ENCODE data around the gene WDR33. TPM values are rescaled to one million over a fixed set of nuclear protein-coding genes. Genes with fewer than 3 reads are reported as not detected.
A peak's percentile ranks its signal among the peaks of the same experiment; 100 is the strongest.

Gene WDR33
- total and polyA plus RNA-seq, 9 of the 15 experiments (the other 6 are each of a cell fraction or from before 2014, with no cell fraction given) = 24.2 to 57.4 (median 38.4) TPM

DNA sequence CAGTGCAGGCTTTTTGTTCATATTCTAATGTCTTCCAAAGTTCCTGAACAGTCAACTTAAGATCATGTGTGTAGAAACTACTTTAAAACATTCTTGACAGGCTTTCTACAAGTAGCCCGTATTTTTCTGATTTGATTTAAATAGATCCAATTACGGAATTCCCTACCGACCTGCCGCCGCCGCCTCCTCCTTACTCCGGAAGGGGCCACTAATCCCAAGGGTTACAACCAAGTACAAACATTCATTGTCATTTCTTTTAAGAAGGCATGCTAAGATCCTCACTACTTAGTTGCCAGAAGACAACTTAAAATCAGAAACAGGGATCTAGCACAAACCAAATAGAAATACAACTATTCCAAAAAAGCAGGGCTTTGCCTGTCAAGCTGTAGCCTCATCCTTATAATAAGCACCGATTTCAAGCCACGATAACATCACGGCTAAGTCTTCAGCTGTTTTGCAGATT is 784 bp downstream of the WDR33 start:
- Histone ChIP-seq H3K36me3 (ENCODE audit: control insufficient read depth, insufficient read depth, low read length) (peaks cover 13% of the 10 kb centered on the region; the same call in 2 of the 3 replicates), H2AFZ (ENCODE audit: low read depth, low read length) (peak overlapping the region; percentile 97)
- TF ChIP-seq THRB (CRISPR knock-in tag; conservative IDR thresholded peaks at IDR 0.05) (no peak), ZNF57 (CRISPR knock-in tag; IDR thresholded peaks at IDR 0.05) (no peak), E2F6 (IDR thresholded peaks at IDR 0.05; ENCODE audit: borderline replicate concordance in 1 of 2, extremely low read depth in 1 of 2, insufficient read depth in 1 of 2, insufficient read length in 1 of 2, low read depth in 1 of 2, low read length in 1 of 2, poor library complexity in 1 of 2, severe bottlenecking in 1 of 2) (peak in 1 of 2 experiments; percentile 0), ELF4 (CRISPR knock-in tag; IDR thresholded peaks at IDR 0.05) (no peak), TOE1 (IDR thresholded peaks at IDR 0.05; ENCODE audit: borderline replicate concordance) (no peak), TOE1 (CRISPR knock-in tag; IDR thresholded peaks at IDR 0.05; ENCODE audit: borderline replicate concordance, low read depth) (no peak), SIN3A (IDR thresholded peaks at IDR 0.05; ENCODE audit: borderline replicate concordance in 2 of 2, control insufficient read depth in 1 of 2, low read depth in 2 of 2, low read length in 2 of 2) (peak in 1 of 2 experiments; percentile 10; a peak in 1 of 4 replicates), ZNF217 (CRISPR knock-in tag; IDR thresholded peaks at IDR 0.05) (no peak), FOXJ2 (tag; IDR thresholded peaks at IDR 0.05) (no peak), ETV1 (tag; conservative IDR thresholded peaks at IDR 0.05; ENCODE audit: low read depth) (0 out of 2 replicates have a peak, but pooled peaks have one; percentile 13), PRPF4 (IDR thresholded peaks at IDR 0.05; ENCODE audit: insufficient read depth, low read depth, low read length, poor library complexity, severe bottlenecking) (no peak)
- TF ChIP-seq, protein P1, sequence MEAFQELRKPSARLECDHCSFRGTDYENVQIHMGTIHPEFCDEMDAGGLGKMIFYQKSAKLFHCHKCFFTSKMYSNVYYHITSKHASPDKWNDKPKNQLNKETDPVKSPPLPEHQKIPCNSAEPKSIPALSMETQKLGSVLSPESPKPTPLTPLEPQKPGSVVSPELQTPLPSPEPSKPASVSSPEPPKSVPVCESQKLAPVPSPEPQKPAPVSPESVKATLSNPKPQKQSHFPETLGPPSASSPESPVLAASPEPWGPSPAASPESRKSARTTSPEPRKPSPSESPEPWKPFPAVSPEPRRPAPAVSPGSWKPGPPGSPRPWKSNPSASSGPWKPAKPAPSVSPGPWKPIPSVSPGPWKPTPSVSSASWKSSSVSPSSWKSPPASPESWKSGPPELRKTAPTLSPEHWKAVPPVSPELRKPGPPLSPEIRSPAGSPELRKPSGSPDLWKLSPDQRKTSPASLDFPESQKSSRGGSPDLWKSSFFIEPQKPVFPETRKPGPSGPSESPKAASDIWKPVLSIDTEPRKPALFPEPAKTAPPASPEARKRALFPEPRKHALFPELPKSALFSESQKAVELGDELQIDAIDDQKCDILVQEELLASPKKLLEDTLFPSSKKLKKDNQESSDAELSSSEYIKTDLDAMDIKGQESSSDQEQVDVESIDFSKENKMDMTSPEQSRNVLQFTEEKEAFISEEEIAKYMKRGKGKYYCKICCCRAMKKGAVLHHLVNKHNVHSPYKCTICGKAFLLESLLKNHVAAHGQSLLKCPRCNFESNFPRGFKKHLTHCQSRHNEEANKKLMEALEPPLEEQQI (IDR thresholded peaks at IDR 0.05) = 0 out of 2 replicates have a peak, but pooled peaks have one; percentile 46
- TF ChIP-seq, protein P2, sequence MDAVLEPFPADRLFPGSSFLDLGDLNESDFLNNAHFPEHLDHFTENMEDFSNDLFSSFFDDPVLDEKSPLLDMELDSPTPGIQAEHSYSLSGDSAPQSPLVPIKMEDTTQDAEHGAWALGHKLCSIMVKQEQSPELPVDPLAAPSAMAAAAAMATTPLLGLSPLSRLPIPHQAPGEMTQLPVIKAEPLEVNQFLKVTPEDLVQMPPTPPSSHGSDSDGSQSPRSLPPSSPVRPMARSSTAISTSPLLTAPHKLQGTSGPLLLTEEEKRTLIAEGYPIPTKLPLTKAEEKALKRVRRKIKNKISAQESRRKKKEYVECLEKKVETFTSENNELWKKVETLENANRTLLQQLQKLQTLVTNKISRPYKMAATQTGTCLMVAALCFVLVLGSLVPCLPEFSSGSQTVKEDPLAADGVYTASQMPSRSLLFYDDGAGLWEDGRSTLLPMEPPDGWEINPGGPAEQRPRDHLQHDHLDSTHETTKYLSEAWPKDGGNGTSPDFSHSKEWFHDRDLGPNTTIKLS (IDR thresholded peaks at IDR 0.05; ENCODE audit: borderline replicate concordance, low read depth) = no peak

More for the DNA sequence above, 784 bp downstream of the WDR33 start:
- in situ Hi-C loops (cut with MboI) = no loop called here
- intact Hi-C loops (cut with micrococcal nuclease) = loop anchor here (2.0 kb wide), 1 partner anchor 109 kb away; the partner anchor contains the start of gene SFT2D3
- Histone ChIP-seq H3K9me1 (ENCODE audit: control insufficient read depth, insufficient read depth, low read length) (no peaks in the 10 kb centered on the region), H3K4me3 (peak overlapping the region; percentile 89), H3K79me2 (ENCODE audit: control insufficient read depth, insufficient read depth, low read length) (peaks cover 59% of the 10 kb centered on the region), H3K27ac (ENCODE audit: extremely low read depth, low read depth, low read length) (peak overlapping the region; percentile 96), H3K27me3 (ENCODE audit: control insufficient read depth in 2 of 2, insufficient read depth in 2 of 2, low read length in 2 of 2) (no peaks in the 10 kb centered on the region), H4K20me1 (replicated peaks; ENCODE audit: control insufficient read depth, insufficient read depth, low read length) (peaks cover 20% of the 10 kb centered on the region; the same call in 1 of the 2 replicates), H3K4me2 (ENCODE audit: insufficient read depth, low read length) (peak overlapping the region; percentile 96), H3K9ac (ENCODE audit: insufficient read depth in 1 of 2, low read depth in 2 of 2, low read length in 2 of 2) (peak overlapping the region; percentile 93 to 99), H3K4me1 (replicated peaks in 1 of 2; ENCODE audit: control insufficient read depth in 2 of 2, insufficient read depth in 2 of 2, low read length in 2 of 2) (peaks cover 5 to 12% of the 10 kb centered on the region in 2 experiments; a peak in 4 of 5 replicates), H3K9me3 (replicated peaks; ENCODE audit: control insufficient read depth, insufficient read depth, low read depth, low read length) (no peaks in the 10 kb centered on the region)
- ChIA-PET POLR2A (interaction anchor here (0.6 to 2.3 kb wide), 6 partner anchors 10 to 570 kb away, joined by 3 to 5 read pairs (median 3); no protein-coding TSS in a partner anchor), CTCF (ENCODE audit: low intra/inter-chr PET ratio) (no interaction called here)
- FAIRE-seq (no peak), DNase-seq (ENCODE audit: extremely low read depth in 1 of 4, low spot score in 3 of 4) (peak in 1 of 4 experiments; percentile 35), ATAC-seq (peak; percentile 12)
- WGBS (ENCODE audit: insufficient coverage, low coverage, missing lambda C conversion rate) = under 1% methylated on average over 10 of the region's 10 CpGs
- BruUV-seq (replicated peaks) = no TSS peak
